Panc1 (cell line): ENCODE measurements around the gene TMOD4. TPM values are rescaled to one million over a fixed set of nuclear protein-coding genes. Genes with fewer than 3 reads are reported as not detected.

ENCODE experiments used
- total RNA-seq: library from RNA; stranded (reverse); gene quantifications from one replicate; pipeline ENCODE4 v1.2.1, GENCODE V29; 2021; ENCODE audit not compliant: unreplicated experiment

The TMOD4 gene
- total RNA-seq, 1 experiment from 2014 or later = 0.80 TPM

Other genes with a start within 250 kb of the TMOD4 start
- 43.3 TPM for gene SETDB1, start 249.6 kb downstream of the TMOD4 start, total RNA-seq
- 348 TPM for gene CERS2, start 201.1 kb downstream of the TMOD4 start, total RNA-seq
- gene ANXA9, start 193.7 kb downstream of the TMOD4 start, total RNA-seq = 1.2 TPM
- gene MINDY1, start 169.1 kb downstream of the TMOD4 start, total RNA-seq = 15.8 TPM
- gene PRUNE1, start 167.5 kb downstream of the TMOD4 start, total RNA-seq = 16.2 TPM
- 0.46 TPM for gene BNIPL, start 139.4 kb downstream of the TMOD4 start, total RNA-seq
- 2.7 TPM for gene C1orf56, start 128.2 kb downstream of the TMOD4 start, total RNA-seq
- 81.2 TPM for gene CDC42SE1, start 116.4 kb downstream of the TMOD4 start, total RNA-seq
- gene MLLT11, start 115.6 kb downstream of the TMOD4 start, total RNA-seq = 5.0 TPM
- gene GABPB2, start 105.2 kb downstream of the TMOD4 start, total RNA-seq = 8.1 TPM
- gene SEMA6C, start 29.4 kb downstream of the TMOD4 start, total RNA-seq = 5.7 TPM
- not detected for gene TNFAIP8L2, start 19.3 kb downstream of the TMOD4 start, total RNA-seq
- gene LYSMD1, start 10.1 kb downstream of the TMOD4 start, total RNA-seq = 5.1 TPM
- 36.5 TPM for gene SCNM1, start 9.8 kb downstream of the TMOD4 start, total RNA-seq
- gene VPS72, start 14.2 kb upstream of the TMOD4 start, total RNA-seq = 71.5 TPM
- gene PIP5K1A, start 22.6 kb upstream of the TMOD4 start, total RNA-seq = 78.9 TPM
- gene PSMD4, start 78.8 kb upstream of the TMOD4 start, total RNA-seq = 256 TPM
- gene ZNF687, start 106.3 kb upstream of the TMOD4 start, total RNA-seq = 33.3 TPM
- gene PI4KB, start 151.4 kb upstream of the TMOD4 start, total RNA-seq = 52.7 TPM
- gene RFX5, start 171.3 kb upstream of the TMOD4 start, total RNA-seq = 75.5 TPM
- 5.9 TPM for gene SELENBP1, start 196.7 kb upstream of the TMOD4 start, total RNA-seq
- gene PSMB4, start 223.6 kb upstream of the TMOD4 start, total RNA-seq = 412 TPM